Stimulated activated CD8-positive, alpha-beta memory T cell treated with anti-CD3 and anti-CD28 coated beads, Interleukin-2, amount 100 ng/mL, for 48 hours (primary cell): Measurements from ENCODE around the gene ZNF511.

ENCODE experiments used
- DNase-seq, 2 donors: peaks; one replicate each; pipeline ENCODE4 v3.0.0-alpha.2; 2020; ENCODE audit warnings: low read depth in 2 of 2

The ZNF511 gene

DNA sequence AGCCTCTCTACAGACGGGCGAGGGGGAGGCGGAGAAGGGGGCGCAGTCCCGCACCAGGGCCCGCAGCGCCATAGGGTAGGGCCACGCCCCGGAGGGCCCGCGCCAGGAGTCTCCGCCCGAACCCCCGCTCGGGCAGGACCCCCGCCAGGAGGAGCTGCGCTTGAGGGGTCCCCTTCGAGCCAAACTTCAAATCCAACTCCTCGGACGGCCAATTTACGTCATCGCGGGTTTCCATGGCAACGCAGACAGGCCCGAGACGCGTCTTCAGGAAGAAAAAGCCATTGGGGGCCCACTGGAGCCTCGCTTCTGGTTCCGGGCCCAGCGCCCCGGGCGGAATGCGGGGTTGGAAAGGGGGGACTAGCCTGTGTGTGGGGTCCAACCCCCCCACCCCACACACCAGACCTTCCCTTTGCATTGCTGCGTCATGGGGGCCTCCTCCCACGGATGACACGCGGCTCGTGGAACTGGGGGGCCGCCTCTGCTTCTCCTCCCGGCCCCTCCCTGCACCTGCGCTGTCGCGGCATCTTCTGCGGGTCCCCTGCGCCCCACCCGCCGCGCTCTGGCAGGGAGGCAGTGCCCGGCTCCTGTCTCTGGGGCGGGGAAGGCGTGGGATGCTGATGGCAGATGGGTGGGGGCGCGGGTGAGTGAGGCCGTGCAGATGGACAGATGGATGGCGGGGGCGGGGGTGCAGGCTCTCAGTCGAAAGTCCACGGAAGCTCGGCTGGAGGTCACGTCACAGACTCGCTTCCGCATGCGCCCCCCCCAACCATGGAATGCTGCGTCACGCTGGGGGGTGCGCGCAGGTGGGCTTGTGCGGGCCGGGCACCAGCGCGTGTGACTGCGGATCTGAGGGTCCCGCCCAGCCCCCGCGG lies 26.8 kb downstream of the ZNF511 start:
- peak; percentile 59 to 65 for DNase-seq

DNA sequence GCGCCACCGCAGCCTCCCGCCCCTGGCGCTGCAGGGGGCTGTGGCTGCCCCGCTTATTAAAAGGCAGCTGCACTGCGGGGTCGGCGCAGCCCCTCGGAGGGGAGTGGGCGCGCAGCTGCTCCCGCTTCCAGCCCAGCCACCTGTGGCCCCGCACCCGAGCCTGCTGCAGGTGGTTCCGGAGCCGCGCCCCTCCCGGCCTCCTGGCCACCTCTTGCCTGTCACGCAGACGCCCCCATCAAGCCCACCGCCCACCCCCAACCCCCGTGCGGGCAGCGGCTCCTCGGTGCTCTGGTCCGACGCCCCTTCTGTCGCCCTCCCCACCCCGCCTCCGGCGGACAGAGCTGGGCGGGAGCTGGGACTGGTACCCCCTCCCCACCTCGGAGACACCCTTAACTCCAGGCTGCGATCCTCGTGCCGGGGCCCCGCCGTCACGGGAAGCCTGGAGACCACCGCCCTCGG lies 27.4 kb downstream of the ZNF511 start:
- no peak for DNase-seq

DNA sequence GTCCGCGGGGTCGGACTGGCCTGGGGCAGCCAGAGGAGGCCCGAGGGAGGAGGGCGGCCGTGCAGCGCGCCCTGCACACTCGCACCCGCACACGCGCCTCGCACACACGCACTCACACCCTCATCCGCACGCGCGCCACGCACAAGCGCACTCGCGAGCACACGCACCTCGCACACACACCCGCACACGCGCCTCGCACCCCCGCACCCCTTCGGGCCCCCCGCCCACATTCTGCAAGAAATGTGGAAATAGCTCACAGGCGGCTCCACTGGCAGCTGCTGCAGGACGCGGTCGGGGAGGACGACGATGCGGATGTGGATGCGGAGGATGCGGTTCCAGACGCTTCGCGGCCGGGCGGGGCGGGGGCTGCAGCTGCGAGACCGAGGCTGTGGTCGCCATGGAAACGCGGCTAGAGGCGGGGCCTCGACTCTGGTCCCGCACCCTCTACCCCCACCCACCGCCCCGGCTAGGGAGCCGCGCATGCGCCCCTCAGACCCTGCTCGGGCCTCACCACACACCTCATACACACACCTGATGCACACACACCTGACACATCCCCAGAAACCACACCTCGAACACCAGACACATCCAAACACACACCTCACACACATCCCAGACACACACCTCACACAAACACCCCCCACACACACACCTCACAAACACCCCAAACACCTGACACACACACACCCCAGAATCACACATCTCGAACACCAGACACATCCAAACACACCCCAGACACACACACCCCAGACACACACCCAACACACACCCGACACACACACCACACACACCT lies 28.1 kb downstream of the ZNF511 start, which contains the start of gene CALY:
CALY (minus strand) TSS at position 320 of the 793 bp plus-strand sequence. CDS start 7,907 bp downstream, outside the sequence.
- DNase-seq, result peak in 1 of 2 donors; percentile 43

DNA sequence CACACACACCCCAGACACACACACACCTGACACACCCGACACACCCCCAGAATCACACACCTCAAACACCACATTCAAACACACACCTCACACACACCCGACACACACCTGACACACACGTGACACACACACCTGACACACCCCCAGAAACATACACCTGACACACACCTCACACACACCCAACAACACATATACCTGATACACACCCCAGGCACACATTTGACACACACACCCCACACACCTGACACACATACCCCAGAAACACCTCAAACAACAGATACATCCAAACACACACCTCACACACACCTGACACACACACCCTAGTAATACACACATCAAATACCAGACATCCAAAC lies 28.6 kb downstream of the ZNF511 start:
- DNase-seq, result no peak

DNA sequence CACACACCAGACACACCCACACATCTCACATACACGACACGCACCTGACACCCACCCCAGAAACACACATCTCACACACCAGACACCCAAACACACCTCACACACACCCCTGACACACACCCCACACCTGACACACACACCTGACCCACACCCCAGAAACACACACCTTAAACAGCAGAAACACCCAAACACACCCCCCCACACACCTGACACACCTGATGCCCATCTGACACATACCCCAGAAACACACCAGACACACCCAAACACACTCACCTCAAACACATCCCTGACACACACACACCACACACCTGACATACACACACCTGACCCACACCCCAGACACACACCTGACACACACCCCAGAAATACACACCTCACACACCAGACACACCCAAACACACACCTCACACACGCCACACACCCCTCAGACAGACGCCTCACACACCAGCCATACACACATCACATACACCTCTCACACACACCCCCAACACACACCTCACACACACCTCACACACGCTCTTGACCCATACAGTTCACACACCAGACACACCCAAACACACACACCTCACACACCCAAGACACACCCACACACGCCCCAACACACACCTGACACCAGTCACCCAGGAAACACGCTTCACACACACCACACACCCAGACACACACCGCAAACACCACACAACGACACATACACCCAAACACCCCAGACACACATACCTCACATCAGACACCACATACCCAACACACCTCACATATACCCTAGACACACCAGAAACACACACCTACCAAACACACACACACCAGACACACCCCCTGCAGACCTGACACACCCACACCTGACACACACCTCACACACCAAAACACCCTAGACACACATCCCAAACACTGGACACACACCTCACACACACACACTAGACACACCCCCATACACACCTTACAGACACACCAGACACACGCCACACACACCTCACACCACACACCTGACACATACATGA lies 29.7 kb downstream of the ZNF511 start:
- DNase-seq, result no peak

DNA sequence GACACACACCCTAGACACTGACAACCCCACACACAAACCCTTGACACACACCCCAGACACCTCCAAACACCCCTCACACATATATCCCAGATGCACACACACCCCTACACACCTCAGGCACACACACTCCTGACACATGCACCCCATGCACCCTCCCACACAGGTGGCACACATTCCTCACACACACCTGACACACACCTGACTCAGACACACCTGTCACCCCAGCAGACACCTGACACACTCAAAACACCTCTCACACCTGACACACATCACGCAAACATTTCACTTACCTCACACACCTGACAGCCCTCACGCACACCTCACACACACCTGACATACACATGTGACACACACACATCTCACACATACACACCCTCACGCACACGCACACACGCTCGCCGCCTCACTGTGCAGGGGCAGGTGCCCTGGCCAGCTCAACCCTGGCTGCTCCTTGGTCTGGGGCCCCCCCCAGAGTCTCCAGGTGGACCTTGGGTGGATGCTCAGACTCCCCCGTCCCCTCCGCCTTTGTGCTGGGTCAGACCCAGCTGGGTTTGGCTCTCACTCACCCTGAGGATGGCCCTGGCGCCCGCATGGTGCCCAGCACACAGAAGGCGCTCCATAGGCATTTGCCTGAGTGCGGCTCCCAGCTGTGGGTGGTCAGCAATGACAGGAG lies 31.1 kb downstream of the ZNF511 start:
- DNase-seq, result no peak

DNA sequence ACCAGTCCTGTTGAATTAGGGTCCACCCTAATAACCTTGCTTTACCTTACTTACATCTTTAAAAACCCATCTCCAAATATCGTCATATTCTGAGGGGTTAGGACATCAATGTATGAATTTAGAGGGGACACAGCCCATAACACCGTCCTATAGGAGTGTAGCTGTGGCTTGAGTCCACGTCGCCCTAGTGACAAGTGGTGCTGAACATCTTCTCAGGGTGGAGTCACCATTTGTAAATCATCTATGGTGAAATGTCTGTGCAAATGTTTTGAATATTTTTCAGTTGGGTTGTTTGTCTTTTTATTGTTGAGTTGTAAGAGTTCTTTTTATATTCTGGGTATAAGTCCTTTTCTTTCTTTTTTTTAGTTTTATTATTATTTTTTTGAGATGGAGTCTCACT lies 33.3 kb downstream of the ZNF511 start:
- no peak for DNase-seq

DNA sequence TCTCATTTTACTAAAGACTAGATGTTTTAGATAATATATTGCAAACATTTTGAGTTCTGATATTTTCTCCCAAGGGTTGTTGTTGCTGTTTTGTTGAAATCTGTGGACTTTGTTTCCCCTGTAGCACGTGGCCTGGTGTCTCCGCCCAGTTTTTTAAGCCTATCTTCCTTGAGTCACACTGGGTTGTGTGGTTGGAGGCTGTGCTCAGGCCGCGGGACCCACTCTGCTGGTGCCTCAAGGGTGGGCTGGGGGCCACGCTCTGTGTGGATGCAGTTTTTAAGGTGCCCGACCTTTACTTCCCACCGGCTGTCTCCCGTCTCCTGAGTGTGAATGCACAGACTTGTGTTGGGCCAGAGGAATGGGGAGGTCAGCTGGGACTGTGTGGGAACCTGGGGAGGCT lies 34.2 kb downstream of the ZNF511 start:
- DNase-seq, result no peak

DNA sequence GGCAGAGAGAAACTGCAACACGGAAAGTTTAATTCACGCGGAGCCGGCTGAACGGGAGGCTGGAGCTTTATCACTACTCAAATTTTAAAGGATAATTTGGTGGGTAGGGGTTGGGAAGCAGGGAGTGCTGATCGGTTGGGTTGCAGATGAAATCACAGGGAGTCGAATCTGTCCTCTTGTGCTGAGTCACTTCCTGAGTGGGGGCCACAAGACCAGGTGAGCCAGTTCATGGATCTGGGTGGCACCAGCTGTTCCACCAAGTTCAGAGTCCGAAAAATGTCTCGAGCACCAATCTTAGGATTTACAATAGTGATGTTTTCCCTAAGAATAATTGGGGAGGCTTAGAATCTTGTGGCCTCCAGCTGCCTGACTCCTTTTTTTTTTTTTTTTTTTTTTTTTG lies 34.8 kb downstream of the ZNF511 start:
- DNase-seq, result no peak

DNA sequence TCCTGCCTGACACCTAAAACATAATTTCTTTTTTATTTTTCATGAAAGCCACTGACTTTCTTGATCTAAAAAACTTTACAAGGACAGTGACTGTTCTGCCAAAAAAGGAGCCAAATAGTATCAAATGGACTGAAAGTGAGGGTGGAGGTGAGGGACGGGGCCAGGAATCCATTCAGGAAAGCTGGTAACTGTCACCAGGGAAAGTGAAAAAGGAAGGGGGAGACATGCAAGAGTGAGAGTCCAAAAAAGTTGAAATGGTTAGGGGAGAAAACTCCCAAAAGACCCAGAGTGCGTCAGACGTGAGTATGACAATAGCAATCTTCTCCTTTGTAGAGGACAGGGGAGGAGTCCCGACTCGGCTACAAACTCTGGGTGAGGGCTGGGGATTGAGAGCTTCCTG lies 35.5 kb downstream of the ZNF511 start:
- DNase-seq, result no peak

DNA sequence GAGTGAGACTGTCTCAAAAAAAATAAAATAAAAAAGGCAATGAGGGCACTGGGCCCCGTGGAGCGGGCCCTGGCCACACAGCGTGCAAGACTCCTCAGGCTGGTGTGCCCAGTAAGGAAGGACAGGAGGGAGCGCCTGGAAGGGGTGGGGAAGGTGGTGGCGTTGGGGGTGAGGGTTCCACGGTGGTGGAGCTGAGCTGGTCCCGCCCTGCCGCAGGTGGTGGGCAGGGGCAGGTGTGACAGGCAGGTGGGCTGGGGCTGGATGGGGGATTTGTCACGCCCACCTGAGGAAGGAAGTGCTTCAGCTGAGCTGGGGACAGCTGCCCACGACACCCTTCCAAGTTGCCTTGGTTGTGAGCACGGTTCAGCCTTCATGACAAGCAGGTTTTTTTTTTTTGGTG lies 37.7 kb downstream of the ZNF511 start:
- DNase-seq, result no peak

DNA sequence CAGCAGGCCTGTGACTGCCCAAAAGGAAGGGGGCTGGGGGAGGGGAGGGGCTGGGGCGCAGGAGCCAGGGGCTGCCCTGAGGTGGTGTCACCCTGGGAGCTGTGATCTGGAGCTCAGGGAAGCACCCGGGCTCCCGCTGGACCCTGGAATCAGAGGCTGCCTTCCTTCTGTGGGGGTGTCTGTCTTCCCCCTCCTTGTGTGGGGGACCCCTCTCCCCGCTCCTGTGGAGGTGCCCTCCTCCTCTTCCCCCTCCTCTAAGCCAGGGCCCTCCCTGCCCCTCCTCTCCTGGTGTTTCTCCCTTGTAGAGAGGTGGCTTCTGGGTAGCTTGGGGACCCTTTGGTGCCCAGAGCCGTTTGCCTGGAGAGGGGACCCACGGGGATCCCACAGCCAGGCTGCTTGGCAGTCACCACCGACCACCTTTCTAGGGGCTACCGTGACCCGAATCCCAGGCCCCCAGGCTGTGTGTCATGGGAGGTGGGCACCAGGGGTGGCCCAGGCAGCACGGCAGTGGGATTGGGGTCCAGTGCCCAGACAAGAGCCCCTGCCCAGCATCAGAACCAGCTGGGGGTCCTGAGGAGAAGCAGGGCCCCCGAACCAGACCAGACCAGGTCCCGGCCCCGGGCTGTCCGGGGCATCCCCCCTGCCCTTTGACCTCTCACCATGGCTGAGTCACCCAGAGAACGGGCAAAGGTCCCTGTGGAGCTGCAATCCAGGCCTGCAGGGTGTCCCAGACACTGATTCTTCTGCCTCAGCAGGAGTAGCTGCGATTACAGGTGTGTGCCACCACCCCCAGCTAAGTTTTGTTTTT lies 39.2 kb downstream of the ZNF511 start:
- no peak for DNase-seq

DNA sequence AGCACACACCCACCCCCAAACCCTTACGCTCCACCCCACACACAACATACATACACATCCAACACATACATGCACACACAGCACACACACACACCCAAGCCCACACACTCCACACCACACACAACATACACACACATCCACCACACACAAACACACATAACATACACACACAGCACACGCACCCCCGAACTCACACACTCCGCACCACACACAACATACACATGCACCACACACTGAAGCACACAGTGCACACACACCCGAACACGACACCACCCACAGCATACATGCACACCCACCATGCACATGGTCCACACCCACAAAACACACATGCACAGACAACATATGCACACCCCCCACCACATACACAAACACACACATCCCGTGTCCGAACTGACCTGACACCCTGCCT lies 40.5 kb downstream of the ZNF511 start:
- no peak for DNase-seq

DNA sequence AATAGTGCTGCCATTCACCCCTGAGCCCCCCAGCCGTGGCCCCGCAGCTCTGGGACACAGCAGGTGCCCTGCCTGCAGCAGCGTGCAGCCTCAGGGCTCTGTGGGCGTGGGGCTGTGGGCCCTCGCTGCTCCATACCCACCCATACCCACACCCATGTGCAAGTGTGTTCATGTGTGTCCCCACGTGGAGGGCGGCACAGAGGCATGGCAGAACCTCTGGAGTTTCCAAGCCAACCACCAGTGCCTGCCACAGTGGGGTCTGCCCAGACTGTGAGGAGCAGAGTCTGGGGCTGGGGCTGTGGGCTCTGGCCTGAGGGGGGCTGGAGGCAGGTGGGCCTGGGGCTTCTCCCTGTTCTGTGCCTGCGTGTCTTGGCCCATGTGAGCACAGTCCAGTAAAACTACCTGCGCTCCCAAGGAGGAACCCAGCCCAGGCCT lies 40.9 kb downstream of the ZNF511 start:
- no peak for DNase-seq

DNA sequence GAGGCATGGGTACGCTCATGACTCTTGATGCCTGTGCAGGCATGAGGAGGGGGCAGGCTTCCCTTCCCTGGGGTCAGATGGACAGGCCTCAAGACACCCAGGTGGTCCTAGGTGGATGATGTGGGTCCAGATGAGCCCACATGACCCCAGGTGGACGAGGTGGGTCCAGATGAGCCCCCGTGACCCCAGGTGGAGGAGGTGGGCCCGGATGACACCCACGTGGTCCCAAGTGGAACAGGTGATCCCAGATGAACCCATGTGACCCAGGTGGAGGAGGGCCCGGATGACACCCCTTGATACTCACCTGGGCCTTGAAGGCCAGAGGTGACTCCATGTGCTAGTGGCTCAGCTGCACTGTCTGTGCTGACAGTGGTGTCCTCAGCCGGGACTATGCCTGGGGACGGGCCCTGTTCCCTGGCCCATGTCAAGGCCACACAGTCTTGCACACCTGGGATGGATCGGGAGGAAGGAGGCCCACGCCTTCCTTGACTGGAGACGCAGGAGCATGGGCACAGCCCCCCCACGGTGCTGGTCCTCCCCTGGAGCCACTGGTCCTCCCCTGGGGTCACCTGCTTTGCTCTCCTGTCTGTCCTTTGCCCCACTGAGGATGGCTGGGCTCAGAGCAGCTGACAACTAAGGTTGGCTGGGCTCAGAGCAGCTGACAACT lies 41.7 kb downstream of the ZNF511 start:
- no peak for DNase-seq

DNA sequence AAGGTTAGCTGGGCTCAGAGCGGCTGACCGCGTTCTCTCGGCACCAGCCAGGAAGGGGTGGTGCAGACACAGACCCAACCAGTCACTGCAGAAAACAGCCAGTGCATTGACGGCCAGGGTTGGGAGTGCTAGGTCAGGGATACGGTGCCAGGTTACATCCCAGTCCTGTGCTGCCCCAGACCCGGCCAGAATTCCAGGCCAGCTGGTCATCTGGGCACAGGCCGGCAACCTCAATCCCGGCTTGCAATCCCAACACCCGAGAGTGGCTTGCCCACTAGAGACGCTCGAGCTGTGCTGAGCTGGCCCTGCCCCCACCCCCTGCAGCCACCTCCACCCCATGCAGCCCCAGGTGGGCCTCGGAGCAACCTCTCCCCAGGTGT lies 42.2 kb downstream of the ZNF511 start:
- DNase-seq, result no peak

DNA sequence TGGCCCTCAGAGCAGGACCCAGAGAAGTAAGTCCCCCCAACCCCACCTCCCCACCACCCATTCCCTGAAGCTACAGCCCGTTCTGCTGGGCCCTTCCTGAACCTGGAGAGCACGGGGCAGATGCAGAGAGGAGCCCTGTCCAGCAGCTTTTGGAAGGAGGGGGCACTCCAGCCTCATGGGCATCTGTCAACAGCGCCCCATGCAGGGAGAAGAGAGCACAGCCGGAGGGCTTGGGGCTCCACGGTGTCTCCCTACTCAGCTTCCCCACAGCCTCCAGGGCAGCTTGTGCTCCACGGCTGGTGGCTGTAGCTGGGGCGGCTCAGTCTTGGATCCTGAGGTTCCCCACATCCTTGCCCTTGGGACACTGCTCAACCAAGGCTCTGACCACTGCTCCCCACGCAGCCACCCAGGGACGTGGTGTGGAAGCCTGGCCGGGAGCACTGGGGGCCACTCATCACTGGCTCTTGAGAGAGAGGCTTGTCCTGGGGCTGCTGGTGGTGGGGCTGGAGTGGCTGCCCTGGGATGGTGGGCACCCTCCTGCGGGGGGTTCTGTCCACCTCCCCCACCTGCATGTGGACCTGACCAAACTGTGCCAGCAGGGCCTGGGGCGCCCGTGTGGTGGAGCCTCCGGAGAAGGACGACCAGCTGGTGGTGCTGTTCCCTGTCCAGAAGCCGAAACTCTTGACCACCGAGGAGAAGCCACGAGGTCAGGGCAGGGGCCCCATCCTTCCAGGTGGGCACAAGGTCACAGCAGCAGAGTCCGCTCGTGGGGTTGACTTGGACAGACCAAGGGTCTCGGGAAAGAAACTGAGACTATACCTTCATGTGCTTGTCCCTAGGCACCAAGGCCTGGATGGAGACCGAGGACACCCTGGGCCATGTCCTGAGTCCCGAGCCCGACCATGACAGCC lies 42.9 kb downstream of the ZNF511 start:
- no peak for DNase-seq

DNA sequence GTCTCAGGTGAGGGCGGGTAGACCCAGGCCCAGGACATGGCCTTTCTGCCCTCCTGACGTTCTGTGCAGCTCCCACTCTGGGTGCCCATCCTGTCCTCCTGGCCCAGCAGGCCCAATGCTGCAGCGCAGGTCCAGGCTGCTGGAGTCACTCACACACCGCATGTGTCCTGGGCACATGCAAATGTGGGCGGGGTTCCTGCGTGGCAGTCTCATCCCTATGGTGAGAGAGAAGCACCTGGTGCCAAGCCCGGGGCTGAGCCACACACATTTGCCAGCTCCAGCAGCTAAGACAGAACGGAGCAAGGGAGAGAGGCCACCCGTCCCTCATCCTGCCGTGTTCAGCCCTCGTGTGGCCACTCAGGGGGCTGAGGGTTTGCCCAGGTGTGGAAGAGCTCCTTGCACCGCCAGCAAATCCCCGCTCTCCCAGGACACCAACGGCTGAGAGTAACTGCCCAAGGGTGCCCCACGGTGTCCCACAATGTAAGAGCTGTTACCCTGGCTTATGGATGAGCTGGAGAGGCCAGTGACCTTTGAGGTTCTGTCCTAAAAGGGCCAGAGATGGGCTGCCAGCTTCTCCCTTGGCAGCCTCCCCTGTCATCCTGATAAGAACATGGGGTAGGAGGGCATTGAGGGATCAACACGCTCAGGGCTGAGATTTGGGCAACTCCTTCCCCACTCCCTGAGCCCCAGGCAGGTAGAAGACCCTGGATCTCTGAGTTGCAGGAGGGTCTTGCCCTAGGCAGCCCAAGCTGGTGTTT lies 44.7 kb downstream of the ZNF511 start:
- DNase-seq, result no peak
